ENCODE results near the gene TRERF1.

Gene TRERF1

DNA sequence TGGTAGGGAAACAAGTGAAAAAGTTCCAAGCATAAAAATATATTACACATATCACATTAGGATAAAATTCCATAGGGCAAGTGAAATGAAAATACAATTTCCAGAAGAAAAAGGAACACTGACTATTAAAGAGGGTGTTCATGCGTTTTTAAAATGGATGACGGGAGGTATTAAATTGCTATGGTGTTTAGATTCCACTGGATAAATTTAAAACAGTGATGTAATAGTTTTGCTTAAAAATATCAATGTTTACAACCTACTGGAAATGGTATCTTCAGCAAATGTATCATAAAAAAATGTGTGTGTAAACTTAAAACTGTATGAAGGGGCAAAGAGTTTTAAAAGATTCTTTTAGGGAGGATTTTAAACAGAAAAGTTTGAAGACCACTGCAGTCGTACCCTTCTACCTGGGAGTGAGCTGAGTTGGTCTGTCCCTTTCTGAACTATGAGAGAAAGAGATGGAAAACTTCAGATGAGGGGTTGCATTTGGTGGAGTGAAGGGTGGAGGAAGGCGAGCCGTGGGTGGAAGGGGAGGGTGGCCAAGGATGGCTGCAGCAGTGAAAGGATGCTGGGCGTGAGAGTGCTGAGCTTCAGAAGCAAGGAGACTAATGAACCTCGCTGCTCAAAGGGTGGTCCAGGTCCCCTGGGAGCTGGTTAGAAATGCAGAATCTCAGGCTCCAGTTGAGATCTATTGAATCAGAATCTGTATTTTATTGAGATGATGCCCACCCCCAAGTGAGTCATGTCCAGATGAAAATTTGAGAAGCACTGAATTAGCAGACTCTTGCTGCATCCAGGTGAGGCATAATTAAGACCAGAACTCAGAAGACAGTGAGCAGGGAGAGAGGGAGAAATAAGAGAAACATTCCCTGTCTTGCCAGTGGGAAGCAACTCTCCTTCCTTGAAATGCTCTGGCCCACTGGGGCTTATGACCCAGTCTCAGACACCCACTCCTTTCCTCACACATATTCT is 179.6 kb downstream of the TRERF1 start:
- DNase-seq (ENCODE audit: low read depth): no peak

DNA sequence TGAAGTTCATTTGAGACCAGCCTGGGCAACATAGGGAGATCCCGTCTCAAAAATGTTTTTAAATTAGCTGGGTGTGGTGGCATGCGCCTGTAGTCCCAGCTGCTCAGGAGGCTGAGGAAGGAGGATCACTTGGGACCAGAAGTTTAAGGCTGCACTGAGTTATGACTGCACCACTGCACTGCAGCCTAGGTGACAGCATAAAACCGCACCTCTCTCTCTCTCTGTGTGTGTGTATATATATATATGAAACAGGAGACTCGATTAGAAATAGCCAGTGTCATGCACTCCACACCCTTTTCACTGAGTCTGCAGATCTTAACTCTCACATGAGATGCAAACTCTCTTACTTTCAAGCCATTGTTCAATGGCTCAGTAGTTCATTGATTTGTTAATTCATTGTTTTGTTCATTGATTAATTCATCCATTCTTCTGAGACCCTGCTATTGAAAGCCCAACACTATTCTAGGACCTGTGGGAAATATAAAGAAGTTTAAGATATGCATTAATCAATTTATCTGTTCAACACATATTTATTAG is 181.7 kb downstream of the TRERF1 start:
- DNase-seq (ENCODE audit: low read depth): no peak

- no peak for DNase-seq (ENCODE audit: low read depth)
These were observed 182.2 kb downstream of the TRERF1 start for GRCh38 chr6:42269553-42269952.

- DNase-seq (ENCODE audit: low read depth): no peak
These were observed 182.9 kb downstream of the TRERF1 start for GRCh38 chr6:42268835-42269204.

- DNase-seq (ENCODE audit: low read depth): no peak
These were observed 183.5 kb downstream of the TRERF1 start for GRCh38 chr6:42268016-42268834.

DNA sequence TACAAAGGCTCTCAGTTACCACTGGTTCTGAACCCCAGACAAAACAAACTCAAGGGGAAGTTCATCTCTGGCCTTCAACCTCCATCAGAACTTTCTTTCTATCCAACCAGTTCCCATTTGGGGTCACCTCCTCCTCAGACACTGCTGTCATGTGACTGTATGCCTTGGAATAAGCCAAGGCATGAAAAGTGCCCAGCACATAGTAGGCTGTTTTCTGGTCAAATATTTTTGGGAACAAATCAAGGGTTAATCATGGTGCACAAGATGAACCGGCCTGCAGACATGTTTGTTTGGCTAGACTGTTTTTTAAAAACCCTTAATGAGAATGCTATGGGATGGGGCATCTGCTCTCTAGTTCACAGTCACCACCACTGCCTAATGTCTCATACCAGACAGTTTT is 185.2 kb downstream of the TRERF1 start:
- DNase-seq (ENCODE audit: low read depth): no peak

DNA sequence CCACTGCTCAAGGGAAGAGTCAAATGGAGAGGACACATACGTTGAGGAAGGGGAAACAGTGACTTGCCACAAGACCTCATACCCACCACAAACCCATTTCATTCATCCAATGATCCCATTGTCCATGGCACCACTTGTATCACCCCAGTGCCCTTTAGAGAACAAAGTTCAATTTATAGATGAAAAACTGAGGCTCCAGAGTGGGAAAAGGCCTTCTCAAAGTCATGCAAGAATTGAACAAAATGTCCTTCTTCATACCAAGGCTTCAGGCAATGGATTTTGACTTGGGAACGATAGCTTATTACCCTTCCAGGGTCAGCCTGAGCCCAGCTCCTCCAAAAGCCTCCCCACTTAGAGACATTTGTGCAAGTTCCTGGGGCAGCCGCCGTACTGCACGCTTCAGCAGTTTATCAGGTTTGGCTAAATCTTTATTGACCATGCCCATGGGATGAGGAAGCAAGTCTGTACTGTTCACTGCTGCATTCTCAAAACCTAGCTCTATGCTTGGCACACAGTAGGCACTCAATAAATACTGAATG is 186.8 kb downstream of the TRERF1 start:
- no peak for DNase-seq (ENCODE audit: low read depth)

GRCh38 chr6:42264162-42264851 is 187.4 kb downstream of the TRERF1 start:
- DNase-seq (ENCODE audit: low read depth): no peak

DNA sequence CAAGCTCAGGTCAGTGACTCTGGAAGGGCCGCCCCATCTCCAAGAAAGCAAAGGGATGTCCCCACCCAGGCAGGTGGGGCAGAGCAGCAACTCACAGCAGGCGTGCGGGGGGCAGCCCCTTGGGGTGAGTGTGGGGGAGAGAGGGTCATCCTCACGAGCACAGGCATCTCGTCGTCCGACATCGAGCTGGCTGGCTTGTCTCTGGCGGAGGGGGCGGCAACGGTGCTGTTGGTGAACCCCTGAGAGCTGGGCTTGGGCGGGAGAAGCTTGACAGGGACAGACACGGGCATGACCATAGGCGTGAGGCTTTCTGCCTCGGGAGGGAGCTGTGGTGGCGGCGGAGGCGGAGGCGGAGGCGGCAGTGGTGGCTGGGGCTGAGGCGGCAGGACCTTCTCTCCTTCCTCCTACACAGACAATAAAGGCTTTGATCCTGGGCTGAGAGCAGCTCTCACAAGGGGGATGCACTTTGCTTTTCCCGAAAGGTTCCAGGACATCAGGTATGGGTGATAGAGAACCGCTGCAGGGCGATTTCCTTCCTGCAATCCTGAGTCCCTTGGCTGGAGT is 188.5 kb downstream of the TRERF1 start:
- no peak for DNase-seq (ENCODE audit: low read depth)

DNA sequence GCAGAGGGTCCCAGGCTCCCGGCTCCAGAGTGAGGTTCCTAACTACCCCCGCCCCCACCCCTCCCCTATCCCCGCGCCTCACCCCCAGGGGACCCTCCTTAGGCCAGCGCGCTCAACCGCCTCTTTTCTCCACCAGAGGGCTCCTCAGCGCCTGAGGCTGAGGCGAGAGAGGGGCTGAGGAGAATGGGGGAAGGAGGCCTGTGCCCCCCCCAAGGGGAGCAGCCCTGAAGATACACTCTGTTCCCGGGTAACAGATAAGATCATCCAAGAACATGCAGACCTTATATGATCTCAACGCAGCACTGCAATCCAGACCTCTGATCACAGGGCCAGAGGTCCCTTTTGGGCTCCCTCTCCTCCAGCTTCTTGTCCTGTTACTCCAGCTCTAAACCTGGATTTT is 190.8 kb downstream of the TRERF1 start:
- DNase-seq (ENCODE audit: low read depth): no peak

DNA sequence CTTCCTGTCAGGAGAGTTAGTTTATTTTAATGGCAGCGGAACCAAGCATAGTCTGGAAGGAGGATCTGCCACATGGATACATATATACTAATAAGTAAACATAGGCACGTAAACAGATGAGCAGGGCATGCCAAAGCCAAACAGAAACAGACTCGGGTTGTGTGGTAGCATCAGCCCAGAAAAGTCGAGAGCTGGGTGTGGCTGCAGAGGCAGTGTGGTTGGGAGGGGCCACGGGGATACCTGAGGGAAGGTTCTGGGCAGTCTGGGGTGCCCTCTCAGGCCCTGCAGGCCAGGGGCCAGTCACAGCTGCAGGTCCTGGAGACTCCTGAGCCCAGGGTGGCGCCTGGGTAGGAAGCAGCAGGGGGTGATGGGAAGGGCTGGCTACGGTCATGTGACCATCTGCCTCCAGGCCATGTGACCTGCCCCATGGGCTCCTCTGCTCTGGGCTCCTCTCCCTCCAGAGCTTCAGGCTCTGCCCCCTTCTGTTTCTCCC is 191.3 kb downstream of the TRERF1 start:
- DNase-seq (ENCODE audit: low read depth): no peak

DNA sequence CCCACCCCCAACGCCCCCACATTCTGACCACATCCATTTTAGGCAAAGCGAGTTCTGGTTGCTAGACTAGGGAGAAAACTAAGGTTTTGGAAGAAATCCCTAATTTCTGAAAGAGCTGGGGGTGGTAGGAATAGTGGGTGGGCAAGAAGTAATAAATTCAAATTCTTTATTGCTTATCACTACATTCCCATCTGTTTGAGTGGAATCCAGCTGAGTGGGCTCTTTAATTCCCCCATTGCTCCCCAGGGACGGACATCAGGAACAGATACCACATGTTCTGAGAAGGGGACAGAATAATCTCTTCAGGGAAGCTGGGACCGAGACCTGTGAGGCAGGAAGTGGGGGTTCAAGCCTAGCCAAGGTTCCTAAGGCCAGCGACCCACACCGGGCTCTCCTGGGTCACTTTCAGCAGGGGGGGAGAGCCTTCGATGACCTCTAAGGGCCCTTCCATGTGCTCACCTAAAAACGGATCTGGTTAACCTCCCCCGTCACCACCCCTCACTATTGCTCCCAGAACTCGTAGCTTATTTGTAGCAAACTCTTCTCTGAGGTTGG is 191.8 kb downstream of the TRERF1 start:
- no peak for DNase-seq (ENCODE audit: low read depth)

DNA sequence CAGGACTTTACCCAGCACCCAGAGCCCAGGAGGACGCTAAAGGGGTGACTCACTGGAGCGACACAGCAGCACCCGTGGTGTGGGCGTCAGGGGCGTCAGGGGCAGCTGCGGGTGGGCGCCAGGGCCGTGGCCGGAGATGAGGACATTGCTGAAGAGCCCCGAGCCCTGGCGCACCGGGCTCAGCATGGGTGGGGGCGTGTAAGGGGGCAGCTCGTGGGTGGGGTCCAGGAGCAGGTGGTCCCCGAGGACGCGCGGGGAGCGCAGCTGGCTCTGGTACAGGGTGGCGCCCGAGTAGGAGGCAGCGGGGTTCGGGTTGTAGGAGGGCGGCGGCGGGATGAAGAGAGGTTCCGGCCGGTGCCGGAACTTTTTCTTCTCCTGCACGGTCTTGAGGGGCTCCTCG is 192.4 kb downstream of the TRERF1 start:
- DNase-seq (ENCODE audit: low read depth): no peak

GRCh38 chr6:42257614-42258013 is 194.1 kb downstream of the TRERF1 start:
- DNase-seq (ENCODE audit: low read depth): no peak

- DNase-seq (ENCODE audit: low read depth): no peak
These were observed 194.7 kb downstream of the TRERF1 start for GRCh38 chr6:42257063-42257462.

DNA sequence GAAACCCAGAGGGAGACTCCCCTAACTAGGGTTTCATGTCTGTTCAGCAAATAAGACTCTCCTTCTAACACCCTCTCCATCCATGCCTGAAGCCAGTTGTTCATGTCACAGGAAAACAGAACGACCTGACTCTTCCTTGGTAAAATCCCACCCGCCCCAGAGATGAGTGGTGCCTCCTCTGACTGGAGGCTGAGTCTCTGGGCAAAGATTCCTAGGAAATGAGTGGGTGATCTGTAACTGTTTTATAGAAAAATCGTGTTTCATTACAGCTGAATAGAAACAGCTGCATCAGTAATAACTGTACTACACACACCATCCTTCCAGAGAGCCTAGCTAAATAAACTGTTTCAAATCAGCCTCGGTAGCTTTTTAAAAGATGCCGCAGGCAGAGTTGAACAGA is 196.7 kb downstream of the TRERF1 start:
- no peak for DNase-seq (ENCODE audit: low read depth)

DNA sequence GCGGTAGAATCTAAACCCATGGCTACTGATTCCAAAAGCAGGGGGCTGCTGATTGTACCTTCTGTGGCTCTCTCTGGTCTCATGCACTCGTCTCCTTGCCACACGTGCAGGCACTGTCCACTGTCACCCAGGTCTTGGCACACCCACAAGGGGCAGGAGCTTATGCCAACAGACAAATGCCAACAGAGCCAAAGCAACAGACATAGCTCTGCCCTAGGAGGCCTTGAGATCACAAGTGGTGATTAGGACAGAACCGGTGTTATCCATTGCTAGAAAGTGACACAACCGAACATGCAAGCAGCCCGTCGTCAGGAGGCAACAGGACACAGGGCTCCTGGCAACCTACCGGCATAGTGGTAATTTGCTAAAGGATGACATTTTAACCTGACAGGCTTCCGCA is 197.2 kb downstream of the TRERF1 start:
- no peak for DNase-seq (ENCODE audit: low read depth)

DNA sequence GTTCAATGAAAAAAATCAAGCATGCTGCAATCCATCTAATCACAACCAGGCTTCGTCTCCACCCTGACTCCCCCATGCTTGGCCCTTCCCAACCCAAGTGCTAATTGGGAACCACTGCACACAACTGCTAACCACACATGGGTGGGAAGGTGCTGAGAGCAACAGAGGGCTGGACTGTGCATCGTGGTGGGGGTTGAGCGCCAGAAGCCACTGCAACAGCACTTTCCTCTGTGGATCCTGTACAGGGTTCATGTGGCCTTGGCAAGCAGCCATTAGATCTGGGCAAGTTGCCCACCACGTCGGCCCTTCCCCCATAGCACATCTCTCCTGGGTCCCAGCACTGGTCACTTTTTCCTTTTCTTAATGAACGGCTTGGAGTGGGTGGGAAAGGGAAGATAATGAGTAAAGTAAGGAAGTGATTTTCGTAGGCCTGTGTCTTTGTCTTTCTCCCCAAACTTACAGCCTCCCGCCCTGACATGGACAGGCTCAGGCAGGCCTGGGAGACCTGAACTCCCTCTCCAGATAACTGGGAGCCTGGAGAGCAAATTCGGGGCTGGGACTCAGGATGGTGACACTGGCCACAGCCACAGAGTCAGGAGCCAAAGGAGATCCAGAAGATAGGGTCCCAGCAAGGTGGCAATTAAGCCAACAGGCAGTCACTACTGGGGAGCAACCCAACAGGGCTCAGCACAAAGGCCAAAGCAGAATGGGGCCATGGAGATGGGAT is 199.7 kb downstream of the TRERF1 start:
- DNase-seq (ENCODE audit: low read depth): no peak

DNA sequence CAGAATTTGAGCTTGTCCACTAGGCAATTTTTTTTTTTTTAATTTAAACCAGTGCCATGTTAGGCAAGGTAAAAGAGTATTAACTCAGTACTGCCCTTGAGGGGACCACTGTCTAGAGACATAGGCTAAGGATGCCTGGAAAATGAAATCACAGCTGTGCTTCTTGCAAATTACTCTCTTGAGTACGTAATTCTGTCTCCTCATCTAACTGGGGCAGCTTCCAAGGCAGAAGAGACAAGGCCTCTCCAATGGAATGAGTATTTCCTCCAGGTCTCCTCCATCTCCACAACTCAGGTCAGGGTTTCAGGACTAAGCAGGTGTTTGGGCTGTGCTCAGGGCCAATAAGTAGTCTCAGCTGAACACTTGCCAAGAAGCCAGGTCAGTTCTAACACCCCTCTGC is 200.2 kb downstream of the TRERF1 start:
- DNase-seq (ENCODE audit: low read depth): no peak

GRCh38 chr6:42250274-42250931 is 201.3 kb downstream of the TRERF1 start:
- no peak for DNase-seq (ENCODE audit: low read depth)
